GM19324 (cell line): ENCODE results near the gene DMPK.

Experiments
- ATAC-seq: cut with Tn5 transposase; IDR thresholded peaks from one replicate; pipeline ENCODE4 v1.9.1; 2021; ENCODE audit warnings: mild to moderate bottlenecking, moderate library complexity; ENCODE audit not compliant: unreplicated experiment, low FRiP score

DMPK gene, protein sequence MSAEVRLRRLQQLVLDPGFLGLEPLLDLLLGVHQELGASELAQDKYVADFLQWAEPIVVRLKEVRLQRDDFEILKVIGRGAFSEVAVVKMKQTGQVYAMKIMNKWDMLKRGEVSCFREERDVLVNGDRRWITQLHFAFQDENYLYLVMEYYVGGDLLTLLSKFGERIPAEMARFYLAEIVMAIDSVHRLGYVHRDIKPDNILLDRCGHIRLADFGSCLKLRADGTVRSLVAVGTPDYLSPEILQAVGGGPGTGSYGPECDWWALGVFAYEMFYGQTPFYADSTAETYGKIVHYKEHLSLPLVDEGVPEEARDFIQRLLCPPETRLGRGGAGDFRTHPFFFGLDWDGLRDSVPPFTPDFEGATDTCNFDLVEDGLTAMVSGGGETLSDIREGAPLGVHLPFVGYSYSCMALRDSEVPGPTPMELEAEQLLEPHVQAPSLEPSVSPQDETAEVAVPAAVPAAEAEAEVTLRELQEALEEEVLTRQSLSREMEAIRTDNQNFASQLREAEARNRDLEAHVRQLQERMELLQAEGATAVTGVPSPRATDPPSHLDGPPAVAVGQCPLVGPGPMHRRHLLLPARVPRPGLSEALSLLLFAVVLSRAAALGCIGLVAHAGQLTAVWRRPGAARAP

DNA sequence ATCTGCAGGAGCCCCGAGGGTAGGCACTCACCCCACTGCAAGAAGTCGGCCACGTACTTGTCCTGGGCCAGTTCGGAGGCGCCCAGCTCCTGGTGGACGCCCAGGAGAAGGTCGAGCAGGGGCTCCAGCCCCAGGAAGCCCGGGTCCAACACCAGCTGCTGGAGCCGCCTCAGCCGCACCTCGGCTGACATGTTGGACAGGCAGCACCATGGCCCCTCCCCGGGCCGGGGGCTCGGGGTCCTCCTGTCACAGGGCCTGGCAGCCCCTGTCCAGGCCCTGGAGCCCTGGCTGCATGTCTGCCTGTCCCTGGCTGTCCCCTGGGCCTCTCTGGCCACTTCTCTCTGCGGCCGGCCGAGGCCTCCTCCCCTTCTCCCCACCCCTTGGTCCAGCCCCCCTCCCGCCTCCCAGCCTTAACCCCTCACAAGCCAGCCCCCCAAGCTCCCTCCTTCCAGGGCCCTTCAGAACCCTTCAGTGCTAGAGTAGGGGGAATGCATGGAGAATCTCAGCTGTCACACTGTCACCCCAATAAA lies at the start of gene DMPK:
Gene DMPK, minus strand, starts transcription at position 329 of the 530 bp plus-strand sequence. Its CDS starts 138 bp downstream, at position 191.
- ATAC-seq = no peak

DNA sequence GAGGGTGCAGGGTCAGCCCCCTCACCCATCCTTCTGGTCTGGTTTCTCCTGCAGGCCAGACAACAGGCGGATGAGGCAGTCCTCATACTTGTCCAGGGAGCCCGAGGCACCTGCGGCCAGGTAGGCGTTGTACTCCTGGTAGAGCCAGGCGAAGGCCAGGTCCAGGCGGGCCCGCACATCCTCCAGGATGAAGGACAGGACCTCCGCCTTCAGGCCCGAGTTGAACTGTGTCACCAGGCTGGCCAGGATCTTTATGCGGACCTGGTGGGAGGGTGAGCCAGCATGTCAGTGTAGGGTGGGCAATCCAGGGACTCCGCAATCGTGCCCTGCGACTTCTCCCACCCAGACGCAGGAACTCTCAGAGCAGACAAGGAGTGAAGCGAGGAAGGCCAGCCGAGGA lies 46.7 kb upstream of the DMPK start:
- ATAC-seq = no peak

DNA sequence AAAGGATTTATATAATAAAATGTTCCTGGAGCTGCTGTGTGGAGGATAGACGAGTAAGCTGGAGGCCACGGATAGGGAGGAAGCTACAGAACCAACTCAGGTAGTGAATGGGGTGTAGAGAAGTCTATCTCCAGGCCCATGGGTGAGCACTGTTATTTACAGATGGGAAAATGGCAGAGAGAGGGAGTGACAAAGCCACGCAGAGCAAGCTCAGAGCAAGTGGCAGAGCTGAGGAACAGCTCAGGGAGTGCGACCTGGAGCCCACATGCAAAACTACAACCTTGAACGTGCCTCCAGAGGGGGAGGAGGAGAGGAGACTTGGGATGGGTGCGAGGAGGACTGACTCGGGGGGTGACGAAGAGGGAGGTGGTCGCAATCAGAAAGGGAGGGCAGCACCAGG lies 46.2 kb upstream of the DMPK start:
- no peak for ATAC-seq

DNA sequence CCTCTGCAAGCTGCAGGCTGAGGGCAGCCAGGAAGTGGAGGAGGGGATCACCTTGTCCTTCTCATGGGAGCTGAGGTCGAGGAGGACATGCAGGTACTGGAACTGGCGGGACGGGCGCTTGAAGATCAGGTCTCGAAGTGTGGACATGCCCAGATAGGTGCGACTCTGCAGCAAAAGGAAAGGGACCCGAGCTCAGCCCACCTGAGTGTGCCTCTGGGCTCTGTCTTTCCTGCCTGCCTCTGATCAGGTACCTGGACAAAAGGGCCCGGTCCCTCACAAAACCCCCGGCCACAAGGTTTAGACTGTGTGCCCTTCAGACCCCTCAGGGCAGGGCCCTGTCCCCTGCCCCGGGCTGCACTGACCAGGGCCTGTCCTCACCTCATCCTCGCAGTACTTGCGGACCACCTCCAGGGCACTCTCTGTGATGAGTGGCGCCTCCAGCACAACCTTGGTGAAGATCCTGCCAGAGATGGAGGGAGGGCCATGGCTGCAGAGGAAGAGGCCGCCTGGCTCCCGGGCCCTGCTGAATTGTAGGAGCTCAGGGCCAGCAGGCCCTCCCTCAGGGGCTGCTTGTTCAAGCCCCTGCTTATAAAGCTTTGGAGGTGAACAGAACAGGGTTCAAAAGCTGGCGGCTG lies 45.3 kb upstream of the DMPK start:
- ATAC-seq = no peak

DNA sequence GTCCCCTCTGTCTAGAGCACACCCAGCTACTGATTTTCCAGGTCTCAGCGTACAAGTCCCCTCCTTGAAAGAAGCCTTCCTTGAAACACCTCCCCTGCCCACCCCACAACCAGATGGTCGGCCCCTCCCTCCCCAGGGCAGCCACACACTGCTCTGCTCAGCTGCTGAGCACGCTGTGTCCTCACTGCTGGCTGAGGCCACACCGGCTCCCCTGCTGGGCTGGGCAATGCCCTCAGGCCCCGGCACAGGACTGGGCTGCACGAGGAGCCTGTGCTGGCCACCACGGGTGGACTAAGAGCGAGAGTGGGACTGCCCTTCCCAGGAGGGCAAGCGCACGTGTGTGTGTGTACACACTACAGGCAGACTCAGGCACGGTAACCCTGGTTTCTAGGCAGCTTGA lies 44.6 kb upstream of the DMPK start:
- ATAC-seq = no peak

DNA sequence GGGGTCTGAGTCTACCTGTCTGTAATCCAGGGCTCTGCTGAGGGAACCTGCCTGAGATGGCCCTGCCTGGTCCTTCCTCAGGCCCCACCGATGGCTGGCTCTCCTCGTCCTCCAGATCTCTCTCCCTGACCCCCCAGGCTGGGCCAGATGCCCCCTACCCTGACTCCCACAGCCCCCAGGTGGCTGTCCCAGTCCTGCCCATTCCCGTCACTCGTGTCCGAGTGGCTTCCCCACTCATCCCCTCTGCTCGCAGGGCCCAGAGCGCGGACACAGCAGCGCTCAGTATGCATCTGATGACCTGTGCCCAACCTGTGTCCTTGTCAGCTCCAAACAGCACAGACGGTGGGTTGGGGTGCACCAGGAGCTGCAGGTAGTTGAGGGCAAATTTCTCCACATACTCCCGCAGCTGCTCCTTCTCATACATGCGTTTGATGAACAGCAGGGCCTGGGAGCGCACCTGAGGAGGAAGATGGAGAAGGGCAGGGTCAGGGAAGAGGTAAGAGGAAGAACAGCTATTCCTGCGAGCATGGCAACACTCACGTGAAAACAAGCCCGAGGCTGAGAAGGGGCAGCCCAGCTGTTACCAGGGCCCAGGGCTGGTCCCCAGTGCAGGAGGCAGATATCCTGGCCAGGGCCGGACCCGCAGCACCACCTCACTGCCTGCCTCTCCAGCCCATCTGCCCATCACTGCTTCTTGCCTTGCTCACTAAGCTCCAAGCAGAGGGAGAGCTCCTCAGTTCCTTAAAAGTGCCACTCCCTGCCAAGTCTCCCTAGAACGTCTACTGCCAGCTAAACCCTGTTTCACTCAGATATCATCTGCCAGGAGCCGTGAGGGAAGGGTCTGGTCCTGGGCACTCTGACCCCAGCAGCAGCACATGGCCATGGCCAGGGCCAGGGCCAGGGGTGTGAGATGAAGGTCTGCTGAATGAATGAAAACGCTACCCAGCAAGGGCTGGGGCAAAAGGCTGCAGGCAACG lies 43.9 kb upstream of the DMPK start:
- ATAC-seq = no peak

DNA sequence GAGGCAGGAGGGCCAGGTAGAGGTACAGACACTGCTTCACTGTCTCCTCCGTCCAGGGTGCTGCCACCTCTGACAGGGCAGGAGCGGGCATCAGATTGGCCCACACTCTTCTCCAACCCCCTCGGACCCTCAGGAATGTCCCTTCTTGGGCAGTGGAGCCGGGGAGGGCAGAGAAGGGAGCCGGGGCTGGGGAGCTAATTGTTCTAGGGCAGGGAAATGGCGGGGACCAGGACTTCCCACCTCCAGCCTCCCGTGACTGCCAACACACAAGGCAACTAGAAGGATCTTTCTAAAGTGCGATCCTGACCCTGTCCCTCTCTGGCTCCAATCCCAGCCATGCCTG lies 42.9 kb upstream of the DMPK start:
- no peak for ATAC-seq

DNA sequence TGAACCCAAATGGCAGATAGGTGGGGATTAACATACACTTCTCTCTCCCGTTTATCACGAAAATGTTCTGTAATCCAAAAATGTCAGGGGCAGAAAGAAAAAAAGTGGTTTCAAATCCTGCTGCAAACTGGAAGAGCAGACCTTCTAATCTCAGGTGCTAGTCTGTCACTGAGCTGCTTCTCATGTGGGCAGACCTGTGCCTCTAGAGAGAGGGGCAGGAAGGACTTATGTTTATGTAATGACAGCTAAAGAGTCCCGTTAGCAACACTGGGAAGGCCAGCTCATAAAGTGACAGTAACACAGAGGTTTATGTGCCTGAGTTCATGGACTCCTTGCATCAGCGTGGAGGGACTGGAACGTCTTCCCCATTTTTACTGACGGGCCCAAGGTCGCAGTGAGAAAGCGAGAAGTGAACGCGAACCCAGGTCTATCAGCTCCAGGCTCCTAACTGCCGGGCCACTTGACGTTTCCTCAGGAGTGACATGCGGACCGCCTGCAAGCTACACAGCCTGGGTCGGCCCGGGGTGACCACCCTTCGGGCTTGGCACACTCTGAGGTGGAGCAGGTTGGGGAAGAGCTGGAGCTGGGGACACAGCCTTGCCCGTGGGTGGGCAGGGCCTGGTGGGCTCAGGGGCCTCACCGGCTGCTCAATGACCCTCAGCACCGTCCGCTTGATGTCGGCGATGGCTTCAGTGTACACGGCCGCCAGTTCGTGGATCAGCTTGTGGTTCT lies 42.4 kb upstream of the DMPK start:
- no peak for ATAC-seq

DNA sequence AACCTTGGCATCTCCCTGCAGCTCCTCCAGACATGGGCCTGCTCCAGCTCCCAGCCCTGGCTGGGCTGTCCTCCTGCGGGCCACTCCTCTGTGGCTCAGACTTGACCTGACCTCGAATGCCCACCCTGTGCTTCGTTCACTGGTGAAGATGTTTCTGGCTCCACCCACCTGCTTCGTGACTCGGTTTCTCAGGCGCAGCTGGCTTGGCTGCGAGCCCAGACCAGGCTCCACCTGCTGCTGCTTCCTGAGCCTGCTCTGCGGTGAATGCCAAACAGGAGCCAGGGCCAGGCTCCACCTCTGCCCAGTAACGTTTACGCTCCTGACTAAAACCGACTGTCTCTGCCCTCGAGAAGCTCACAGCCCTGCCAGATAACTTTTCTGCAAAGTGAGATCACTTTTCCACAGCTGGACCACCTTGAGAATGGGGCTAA lies 41.8 kb upstream of the DMPK start:
- ATAC-seq = no peak

DNA sequence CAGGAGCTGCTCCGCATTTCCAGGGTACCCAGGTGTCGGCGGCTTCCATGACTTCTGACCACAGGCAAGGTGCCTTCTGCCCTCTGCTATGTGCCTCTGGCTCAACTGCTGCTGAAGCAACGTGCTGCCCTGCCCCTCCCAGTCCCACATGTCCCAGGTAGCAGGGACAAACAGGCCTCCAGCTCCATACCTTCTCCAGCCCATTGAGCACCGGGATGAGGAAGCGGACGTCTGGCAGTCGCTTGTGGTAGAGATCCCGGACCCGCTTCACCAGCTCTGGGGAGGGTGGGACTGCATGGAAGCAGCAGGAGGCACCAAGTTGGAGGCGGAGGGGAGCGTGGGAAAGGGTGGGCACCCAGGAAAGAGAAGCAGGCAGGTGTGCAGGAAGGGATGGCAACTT lies 40.9 kb upstream of the DMPK start:
- no peak for ATAC-seq

DNA sequence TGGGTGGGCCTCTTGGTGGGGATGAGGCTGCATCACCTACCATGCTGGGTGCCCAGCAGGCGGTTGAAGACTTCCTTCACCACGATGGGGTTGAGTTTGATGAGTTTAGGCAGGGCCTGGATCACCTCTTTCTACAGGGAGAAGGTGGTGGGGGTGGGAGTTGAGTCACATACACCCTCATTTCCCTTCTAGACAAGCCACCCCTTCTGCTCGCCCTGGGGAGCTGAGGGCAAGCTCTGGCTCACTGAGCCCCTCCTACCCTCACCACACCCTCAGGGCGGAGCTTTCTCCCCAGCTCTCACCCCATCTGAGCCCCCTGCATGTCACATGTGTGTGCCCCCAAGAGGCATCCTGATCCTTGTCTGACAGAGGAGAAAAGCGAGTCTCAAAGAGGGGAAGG lies 40.4 kb upstream of the DMPK start:
- ATAC-seq = no peak

DNA sequence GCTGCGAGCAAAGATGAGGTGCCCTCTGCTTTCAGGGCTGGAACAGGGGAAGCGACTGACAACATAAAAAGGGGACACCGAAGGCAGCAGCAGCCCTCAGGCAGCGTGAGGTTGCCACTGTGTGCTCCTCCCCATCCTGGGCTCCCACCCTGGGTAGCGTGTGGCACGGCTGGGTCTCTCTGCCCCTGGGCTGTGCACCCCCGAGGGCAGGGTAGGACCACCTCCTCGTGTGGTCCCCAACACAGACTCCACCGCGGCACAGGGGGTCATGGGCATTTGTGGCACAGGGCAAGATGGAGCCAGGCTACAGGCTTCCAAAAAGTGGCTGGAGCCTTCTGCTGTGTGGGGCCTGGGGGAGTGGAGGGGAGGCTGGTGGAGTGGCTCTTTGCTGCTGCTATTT lies 39.3 kb upstream of the DMPK start:
- ATAC-seq = no peak

DNA sequence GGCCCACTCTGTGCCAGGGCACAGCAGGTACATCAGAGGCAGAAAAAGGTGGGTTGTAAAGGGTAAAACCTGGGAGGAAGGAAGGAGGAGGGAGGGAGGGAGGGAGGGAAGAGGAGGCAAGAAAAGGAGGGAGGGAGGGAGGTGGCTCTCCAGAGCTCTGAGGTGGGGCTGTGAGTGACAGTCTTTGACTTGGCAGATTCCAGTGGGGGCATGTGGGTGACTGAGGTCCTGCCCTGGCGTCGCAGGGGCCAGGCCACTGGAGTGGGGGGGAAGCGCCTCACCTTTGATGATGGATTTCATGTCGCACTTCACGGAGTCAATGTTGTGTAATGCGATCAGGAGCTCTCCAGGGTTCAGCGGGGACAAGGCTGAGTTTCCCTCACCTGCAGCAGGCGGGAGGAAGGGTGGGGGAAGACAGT lies 38.8 kb upstream of the DMPK start:
- ATAC-seq = no peak

DNA sequence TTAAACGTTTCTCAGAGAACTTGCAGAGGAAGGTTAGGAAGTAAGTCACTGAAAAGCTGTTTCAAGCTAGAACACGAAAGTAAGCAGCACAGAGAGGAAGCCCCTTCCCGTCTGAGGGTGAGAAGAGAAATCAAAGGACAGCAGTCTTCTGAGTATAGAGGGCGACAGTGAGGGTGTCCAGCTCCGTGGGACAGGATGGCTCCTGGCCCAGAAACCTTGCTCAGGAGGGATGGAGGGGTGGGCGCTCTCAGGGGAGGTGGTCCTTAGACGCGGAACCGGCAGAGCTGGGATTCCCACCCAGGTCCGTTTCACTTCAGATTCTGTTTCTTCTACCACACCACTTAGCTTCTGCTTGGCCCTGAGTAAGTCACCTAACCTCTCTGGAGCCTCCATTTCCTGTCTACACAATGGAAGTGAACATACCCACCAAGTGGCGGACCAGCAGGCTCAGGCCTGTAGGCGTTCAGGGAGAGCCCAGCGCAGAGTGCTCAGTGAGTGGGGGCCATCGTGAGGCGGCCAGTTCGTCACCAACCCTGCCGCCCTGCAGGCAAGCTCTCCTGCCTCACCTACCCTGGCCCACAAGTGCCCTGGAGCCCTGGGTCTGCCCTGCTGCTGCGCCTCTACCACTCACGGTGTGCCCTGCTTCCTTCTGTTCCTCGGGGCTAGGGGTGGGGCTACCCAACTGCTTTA lies 38.3 kb upstream of the DMPK start:
- no peak for ATAC-seq

DNA sequence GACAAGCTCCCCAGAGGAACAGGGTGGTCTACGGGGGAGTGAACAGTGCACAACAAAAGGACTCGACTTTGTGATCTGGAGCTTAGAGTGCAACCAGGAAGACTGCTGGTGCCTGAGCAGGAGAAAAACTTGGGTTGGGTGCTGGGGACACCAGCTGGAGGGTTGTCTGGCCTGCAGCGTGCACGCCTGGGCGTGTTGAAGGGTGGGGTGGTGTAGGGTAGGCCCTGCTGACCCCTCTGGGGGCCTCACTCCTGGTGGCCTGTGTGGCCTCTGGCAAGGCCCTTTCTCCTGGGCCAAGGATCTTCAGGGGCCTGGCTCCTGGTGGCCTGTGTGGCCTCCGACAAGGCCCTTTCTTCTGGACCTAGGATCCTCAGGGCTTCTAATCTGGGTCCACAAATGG lies 37.5 kb upstream of the DMPK start:
- ATAC-seq = no peak

DNA sequence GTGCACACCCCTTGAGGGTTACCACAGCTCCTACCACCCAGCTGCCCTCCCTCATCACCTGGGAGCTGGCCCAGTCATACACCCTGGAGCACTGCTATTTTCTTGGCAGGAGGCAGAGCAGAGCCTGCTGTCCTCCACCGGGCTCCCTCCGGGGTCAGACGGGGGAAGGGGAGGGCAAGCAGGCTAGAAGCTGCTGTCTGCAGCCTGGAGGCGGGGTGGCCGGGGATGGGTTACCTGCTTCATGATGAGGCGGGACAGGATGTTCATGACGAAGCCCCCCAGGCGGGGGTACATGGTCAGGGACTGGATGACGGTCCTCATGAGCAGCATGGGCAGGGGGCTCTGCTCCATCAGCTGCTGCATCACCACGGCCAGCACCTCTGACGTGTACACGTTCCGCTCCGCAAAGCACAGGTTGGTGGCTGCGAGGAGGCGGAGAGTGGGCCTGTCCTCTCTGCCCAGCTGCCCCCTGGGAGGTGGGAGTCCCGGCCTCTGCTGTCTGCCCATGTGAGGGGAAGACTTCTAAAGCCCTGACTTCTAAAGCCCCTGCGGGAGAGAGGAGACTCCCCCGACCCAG lies 35.5 kb upstream of the DMPK start:
- peak; percentile 11 for ATAC-seq

DNA sequence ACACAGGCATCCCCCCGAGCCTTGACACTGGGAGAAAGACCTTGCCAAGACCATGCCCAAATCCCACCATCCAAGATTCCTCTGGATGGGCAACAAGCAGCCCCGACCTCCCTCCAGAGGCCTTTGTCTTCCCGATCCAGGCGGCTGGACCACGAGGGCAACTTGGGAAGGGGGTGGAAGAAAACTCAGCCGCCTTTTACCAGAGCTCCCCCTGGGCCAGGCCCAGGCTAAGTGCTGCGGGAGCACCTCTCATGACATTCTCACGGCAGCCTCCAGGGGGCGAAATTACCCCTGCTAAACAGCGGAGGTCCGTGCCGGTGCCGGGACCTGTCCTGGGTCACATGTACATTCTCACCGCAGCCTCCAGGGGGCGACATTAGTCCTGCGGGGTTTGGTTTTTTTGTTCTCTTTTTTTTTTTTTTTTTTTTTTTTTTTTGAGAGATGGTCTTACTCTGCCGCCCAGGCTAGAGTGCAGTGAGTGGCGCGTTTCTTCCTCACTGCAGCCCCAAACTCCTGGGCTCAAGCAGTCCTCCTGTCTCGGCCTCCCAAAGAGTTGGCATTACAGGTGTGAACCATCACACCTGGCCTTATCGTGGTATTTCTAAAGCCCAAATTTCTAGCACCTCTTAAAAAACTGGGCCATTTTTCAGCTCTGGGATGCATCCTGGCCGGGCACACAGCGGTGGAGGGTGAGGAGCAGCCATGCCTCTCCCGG lies 34.9 kb upstream of the DMPK start:
- peak; percentile 84 for ATAC-seq
